ENCODE results near the gene ODF2. TPM values are rescaled to one million over a fixed set of nuclear protein-coding genes. Genes with fewer than 3 reads are reported as not detected.

Gene ODF2
- total and polyA plus RNA-seq, 2 donors (not counting 3 experiments of a cell fraction or from before 2014, with no cell fraction given), result 16.7 to 49.5 TPM

DNA sequence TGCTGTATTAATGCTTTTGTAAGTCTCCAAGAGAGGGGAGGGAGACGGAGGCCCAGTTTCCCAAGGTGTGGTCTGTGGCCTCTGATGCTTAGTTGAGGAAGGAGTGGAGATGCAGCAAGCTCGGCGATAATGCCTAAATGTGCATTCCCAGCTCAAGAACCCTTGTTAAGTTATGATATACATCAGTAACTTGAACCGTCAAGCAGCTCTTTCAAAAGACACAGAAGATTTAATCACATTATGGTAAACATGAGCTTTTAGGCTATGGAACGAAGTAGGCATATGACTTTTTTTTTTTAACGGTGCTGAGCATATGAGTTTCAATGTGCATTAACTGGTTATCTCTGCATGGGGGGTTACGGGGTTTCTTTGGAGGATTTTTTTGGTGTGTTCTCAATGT lies 26.4 kb downstream of the ODF2 start:
- FAIRE-seq, result no peak
- peaks cover 10 to 34% of the 10 kb centered on the region in 2 experiments for H3K36me3 ChIP-seq (ENCODE audit: control insufficient read depth in 2 of 2, extremely low read depth in 1 of 2, insufficient read depth in 2 of 2, low read length in 2 of 2)

DNA sequence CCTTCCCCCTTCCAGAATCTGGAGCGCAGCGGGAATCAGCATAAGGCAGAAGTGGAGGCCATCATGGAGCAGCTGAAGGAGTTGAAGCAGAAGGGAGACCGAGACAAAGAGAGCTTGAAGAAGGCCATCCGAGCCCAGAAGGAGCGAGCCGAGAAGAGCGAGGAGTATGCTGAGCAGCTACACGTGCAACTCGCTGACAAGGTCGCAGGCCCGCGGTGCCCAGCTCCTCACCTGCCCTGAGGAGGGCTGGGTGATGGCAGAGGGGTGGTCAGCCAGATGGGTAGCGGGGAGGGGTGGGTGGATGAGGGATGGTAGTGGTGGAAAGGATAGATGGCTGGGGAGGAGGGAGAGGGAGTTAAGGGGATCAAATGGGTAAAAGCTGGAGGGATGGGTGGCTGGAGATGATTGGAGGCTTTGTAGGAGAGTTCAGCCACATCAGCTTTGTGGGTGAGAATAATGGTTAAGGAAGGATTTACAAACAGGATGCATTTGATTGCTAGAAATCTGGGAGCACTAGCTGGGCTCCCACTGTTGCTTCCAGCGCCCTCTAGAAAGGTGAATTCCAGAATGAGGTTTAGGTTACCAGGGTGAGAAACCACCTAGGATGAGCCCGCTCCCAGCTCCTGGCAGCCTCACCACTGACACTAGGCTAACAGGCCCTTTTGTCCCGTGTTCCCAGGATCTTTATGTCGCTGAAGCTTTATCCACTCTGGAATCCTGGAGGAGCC lies 29.0 kb downstream of the ODF2 start:
- DNase-seq (ENCODE audit: low read depth, low spot score) (no peak), FAIRE-seq (no peak)
- Histone ChIP-seq H3K4me3 (replicated peaks in 1 of 3; ENCODE audit: insufficient read depth in 1 of 3, low read depth in 1 of 3, low read length in 3 of 3) (no peak overlapping the region), H3K27ac (ENCODE audit: insufficient read depth, low read depth, low read length) (no peak overlapping the region), H4K20me1 (replicated peaks; ENCODE audit: control insufficient read depth, extremely low read depth, insufficient read depth, low read length) (no peaks in the 10 kb centered on the region), H3K9me3 (replicated peaks; ENCODE audit: control insufficient read depth, insufficient read depth, low read length) (no peaks in the 10 kb centered on the region), H3K79me2 (ENCODE audit: control insufficient read depth, insufficient read depth, low read length) (no peaks in the 10 kb centered on the region), H2AFZ (ENCODE audit: low read depth, low read length) (no peak overlapping the region), H3K36me3 (ENCODE audit: control insufficient read depth in 2 of 2, extremely low read depth in 1 of 2, insufficient read depth in 2 of 2, low read length in 2 of 2) (peaks cover 10 to 32% of the 10 kb centered on the region in 2 experiments), H3K9ac (replicated peaks; ENCODE audit: extremely low read depth, insufficient read depth, low read length) (no peak overlapping the region), H3K4me1 (ENCODE audit: control insufficient read depth, extremely low read depth, insufficient read depth, low read length) (no peaks in the 10 kb centered on the region), H3K27me3 (ENCODE audit: control insufficient read depth in 2 of 2, insufficient read depth in 2 of 2, low read length in 2 of 2) (no peaks in the 10 kb centered on the region), H3K9me1 (replicated peaks; ENCODE audit: control insufficient read depth, extremely low read depth, insufficient read depth, low read length) (no peaks in the 10 kb centered on the region), H3K4me2 (ENCODE audit: insufficient read depth, low read length) (no peak overlapping the region)
- intact Hi-C loops (cut with micrococcal nuclease) (no loop called here), dilution Hi-C loops (cut with MboI; ENCODE audit: extremely low pct_ligation_motif_present, low sequenced_read_pairs) (no loop called here)
- no TSS peak for BruUV-seq (replicated peaks)
- ChIA-PET POLR2A (interaction anchor here (0.6 to 1.8 kb wide), 3 partner anchors 10 to 420 kb away, joined by 3 to 4 read pairs (median 3); no protein-coding TSS in a partner anchor), CTCF (interaction anchor here (0.6 to 1.3 kb wide), 3 partner anchors 16 to 688 kb away, joined by 3 to 6 read pairs (median 3); no protein-coding TSS in a partner anchor)
- no peak for TF ChIP-seq EZH2 (IDR thresholded peaks at IDR 0.05; ENCODE audit: borderline replicate concordance, low read depth, low read length, severe bottlenecking)
- no peak for TF ChIP-seq FOS (IDR thresholded peaks at IDR 0.05; ENCODE audit: borderline replicate concordance, insufficient read depth, low read length)
- no peak for TF ChIP-seq MYC (IDR thresholded peaks at IDR 0.05; ENCODE audit: low read depth, low read length)
- TF ChIP-seq, protein P1, sequence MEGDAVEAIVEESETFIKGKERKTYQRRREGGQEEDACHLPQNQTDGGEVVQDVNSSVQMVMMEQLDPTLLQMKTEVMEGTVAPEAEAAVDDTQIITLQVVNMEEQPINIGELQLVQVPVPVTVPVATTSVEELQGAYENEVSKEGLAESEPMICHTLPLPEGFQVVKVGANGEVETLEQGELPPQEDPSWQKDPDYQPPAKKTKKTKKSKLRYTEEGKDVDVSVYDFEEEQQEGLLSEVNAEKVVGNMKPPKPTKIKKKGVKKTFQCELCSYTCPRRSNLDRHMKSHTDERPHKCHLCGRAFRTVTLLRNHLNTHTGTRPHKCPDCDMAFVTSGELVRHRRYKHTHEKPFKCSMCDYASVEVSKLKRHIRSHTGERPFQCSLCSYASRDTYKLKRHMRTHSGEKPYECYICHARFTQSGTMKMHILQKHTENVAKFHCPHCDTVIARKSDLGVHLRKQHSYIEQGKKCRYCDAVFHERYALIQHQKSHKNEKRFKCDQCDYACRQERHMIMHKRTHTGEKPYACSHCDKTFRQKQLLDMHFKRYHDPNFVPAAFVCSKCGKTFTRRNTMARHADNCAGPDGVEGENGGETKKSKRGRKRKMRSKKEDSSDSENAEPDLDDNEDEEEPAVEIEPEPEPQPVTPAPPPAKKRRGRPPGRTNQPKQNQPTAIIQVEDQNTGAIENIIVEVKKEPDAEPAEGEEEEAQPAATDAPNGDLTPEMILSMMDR (IDR thresholded peaks at IDR 0.05; ENCODE audit: extremely low read depth in 1 of 2, insufficient read depth in 1 of 2, low read depth in 1 of 2, low read length in 2 of 2), result no peak
- TF ChIP-seq POLR2AphosphoS5 (IDR thresholded peaks at IDR 0.05; ENCODE audit: insufficient read depth, low read depth, low read length), result no peak
- TF ChIP-seq POLR2A (IDR thresholded peaks at IDR 0.05; ENCODE audit: low read depth, low read length), result no peak
- no peak for TF ChIP-seq MAX (IDR thresholded peaks at IDR 0.05; ENCODE audit: insufficient read depth, insufficient read length)
- TF ChIP-seq GATA2 (IDR thresholded peaks at IDR 0.05; ENCODE audit: insufficient read depth, insufficient read length, low read depth, low read length), result no peak
- no peak for TF ChIP-seq JUN (IDR thresholded peaks at IDR 0.05; ENCODE audit: borderline replicate concordance, insufficient read depth, insufficient read length, low read depth)

More for the DNA sequence above, 26.4 kb downstream of the ODF2 start:
- TF ChIP-seq JUN (IDR thresholded peaks at IDR 0.05; ENCODE audit: borderline replicate concordance, insufficient read depth, insufficient read length, low read depth) (no peak), MAX (IDR thresholded peaks at IDR 0.05; ENCODE audit: insufficient read depth, insufficient read length) (no peak)
- POLR2A ChIA-PET, result no interaction called here
- Histone ChIP-seq H3K9me1 (replicated peaks; ENCODE audit: control insufficient read depth, extremely low read depth, insufficient read depth, low read length) (no peaks in the 10 kb centered on the region), H3K4me3 (replicated peaks in 1 of 3; ENCODE audit: insufficient read depth in 1 of 3, low read depth in 1 of 3, low read length in 3 of 3) (no peak overlapping the region), H3K4me2 (ENCODE audit: insufficient read depth, low read length) (no peak overlapping the region), H3K79me2 (ENCODE audit: control insufficient read depth, insufficient read depth, low read length) (no peaks in the 10 kb centered on the region), H3K4me1 (ENCODE audit: control insufficient read depth, extremely low read depth, insufficient read depth, low read length) (no peaks in the 10 kb centered on the region), H3K9me3 (replicated peaks; ENCODE audit: control insufficient read depth, insufficient read depth, low read length) (no peaks in the 10 kb centered on the region), H4K20me1 (replicated peaks; ENCODE audit: control insufficient read depth, extremely low read depth, insufficient read depth, low read length) (no peaks in the 10 kb centered on the region), H3K9ac (replicated peaks; ENCODE audit: extremely low read depth, insufficient read depth, low read length) (no peak overlapping the region), H3K27ac (ENCODE audit: insufficient read depth, low read depth, low read length) (no peak overlapping the region), H2AFZ (ENCODE audit: low read depth, low read length) (no peak overlapping the region), H3K27me3 (ENCODE audit: control insufficient read depth in 2 of 2, insufficient read depth in 2 of 2, low read length in 2 of 2) (no peaks in the 10 kb centered on the region)
- CTCF ChIA-PET, result interaction anchor here (1.0 to 1.1 kb wide), 2 partner anchors 19 to 43 kb away, joined by 3 to 5 read pairs; no protein-coding TSS in a partner anchor
- intact Hi-C loops (cut with micrococcal nuclease) (no loop called here), dilution Hi-C loops (cut with MboI; ENCODE audit: extremely low pct_ligation_motif_present, low sequenced_read_pairs) (no loop called here)
- BruUV-seq (replicated peaks), result no TSS peak
- no peak for DNase-seq (ENCODE audit: low read depth, low spot score)
